NOMO-1 (cell line): ENCODE data around the gene LARGE2.
A peak's percentile ranks its signal among the peaks of the same experiment; 100 is the strongest.

Experiments
- DNase-seq, 2 experiments: peaks; one replicate each; lab custom pipeline; 2025; ENCODE audit not compliant: unreplicated experiment in 2 of 2; lab: John Stamatoyannopoulos, UW

The LARGE2 gene

GRCh38 chr11:45913942-45914635 is 8.4 kb upstream of the LARGE2 start:
- no peak for DNase-seq

- no peak for DNase-seq
These were observed 7.0 kb upstream of the LARGE2 start for GRCh38 chr11:45915446-45915845.

DNA sequence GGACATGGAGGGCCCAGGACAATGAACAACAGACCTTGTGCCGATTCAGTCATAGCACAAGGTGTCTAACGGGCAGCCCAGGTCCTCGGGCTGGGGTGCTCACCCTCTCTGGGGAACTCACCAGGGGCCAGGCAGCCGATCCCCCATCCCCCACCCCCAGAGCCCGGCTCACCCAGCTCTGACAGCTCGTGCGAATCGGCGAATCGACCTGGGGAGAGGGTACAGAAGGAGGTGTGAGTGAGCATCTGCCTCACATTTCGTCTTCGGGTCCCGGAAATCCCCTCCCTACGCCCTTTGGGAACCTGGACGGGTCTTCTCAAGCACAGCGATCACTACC is 5.2 kb upstream of the LARGE2 start:
- DNase-seq, result no peak

DNA sequence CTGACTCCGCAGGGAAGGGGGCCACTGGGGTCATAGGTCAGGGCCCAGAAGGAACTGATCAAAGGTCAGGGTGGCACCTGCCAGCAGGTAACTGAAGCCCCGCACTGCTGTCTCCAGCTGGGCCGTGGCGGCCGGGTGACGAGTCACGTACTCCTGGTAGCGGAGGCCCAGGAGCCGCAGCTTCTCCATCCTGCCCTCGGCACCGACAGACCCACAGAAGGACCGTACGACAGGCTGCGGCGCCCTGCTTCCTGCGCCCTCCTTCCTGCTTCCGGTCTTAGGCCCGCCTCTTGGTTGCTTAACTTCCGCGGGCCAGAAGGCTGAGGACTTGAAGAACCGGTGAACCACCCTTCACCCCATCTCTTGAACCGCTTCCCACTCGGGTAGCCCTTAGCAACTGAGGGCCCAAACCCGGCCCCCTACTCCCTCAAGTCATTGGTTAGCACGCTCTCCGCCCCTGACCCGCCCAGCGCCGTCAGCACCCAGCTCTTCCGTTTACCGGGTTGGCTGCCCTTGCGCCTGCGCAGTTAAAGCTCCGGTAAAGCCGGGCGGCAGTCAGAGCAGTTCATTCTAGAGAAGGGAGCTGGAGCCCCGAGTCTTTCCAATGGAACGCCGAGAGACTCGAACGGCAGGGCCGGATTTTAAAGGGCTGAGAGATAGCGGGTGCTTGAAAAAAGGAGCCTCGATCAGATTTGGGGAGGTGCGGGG is 4.7 kb upstream of the LARGE2 start, which contains the start of gene PEX16:
Gene PEX16 (minus strand): TSS at position 255 of the 708 bp plus-strand sequence. CDS start 66 bp downstream, at position 189.
- DNase-seq, result peak; percentile 99

GRCh38 chr11:45918331-45918941 is 4.0 kb upstream of the LARGE2 start:
- DNase-seq, result peak; percentile 61 to 71

- no peak for DNase-seq
These were observed 3.3 kb upstream of the LARGE2 start for GRCh38 chr11:45918962-45919675.

DNA sequence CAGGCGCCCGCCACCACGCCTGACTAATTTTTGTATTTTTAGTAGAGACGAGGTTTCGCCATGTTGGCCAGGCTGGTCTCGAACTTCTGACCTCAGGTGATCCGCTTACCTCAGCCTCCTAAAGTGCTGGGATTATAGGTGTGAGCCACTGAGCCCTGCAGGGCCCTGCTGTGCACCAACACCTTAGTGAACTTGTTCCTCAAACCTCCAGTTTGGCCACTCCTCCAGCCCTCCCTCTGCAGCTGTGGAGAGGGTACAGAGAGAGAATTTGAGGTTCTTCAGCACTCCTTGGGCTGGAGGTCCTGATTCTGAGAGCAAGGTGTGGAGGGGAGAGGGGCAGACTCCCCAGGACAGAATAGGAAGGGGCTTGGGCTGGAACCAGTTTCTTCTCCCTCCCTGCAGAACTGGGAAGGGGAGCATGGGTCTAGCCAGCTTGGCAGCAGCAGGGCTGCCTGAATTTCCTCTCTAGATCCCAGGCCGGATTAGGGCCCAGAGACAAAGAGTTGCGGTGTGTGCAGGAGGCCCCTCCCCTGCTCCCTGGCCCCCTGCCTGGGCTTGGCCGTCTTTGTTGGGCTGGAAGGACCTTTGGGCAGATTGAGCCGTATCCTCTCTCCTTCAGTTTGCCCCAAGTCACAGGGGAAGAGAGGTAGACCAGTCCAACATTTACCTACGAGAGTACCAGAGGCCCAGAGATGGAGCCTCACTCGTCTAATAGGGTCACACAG is 2.5 kb upstream of the LARGE2 start:
- DNase-seq, result no peak

GRCh38 chr11:45920531-45921477 is 1.7 kb upstream of the LARGE2 start:
- DNase-seq, result no peak

DNA sequence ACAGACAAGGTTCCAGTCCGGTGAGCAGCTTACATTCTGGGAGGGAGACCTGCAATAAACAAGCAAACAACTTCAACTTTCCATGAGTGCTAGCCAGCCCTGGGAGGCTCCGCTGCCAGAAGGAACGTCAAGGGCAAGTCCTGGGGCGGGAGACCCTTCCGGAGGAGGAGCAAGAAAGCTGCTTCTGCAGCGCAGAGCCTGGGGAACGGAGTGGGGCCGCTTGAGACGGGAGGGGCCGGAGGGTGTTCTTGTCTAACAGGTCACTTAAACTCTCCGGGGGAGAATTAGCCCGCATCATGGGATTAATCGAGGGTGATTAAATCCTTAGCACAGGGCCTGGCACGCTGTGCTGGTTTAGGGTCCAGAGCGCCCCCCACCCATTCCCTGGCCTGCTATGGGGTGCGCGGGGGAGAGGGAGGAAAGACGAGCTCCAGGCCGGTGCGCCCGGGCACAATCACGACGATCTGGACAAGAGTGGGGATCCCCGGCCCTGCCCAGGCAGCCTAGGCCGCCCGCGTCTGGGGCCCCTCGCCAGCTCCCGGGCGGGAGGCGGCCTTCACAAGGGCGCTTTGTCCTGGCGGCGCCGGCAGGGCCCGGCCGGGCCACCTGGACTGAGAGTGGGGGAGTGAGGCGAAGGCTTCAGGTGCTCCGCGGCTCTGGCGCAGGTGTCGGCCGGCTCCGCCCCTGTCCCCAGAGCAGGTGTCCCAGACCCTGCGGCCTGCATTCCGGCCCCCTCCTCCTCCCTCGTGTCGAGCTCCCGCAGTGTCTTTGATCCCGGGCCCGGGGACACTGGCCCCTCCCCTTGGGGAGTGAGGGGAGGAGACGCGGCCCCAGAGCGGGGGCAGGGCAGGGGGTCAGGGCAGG is 663 bp upstream of the LARGE2 start:
- DNase-seq, result no peak

DNA sequence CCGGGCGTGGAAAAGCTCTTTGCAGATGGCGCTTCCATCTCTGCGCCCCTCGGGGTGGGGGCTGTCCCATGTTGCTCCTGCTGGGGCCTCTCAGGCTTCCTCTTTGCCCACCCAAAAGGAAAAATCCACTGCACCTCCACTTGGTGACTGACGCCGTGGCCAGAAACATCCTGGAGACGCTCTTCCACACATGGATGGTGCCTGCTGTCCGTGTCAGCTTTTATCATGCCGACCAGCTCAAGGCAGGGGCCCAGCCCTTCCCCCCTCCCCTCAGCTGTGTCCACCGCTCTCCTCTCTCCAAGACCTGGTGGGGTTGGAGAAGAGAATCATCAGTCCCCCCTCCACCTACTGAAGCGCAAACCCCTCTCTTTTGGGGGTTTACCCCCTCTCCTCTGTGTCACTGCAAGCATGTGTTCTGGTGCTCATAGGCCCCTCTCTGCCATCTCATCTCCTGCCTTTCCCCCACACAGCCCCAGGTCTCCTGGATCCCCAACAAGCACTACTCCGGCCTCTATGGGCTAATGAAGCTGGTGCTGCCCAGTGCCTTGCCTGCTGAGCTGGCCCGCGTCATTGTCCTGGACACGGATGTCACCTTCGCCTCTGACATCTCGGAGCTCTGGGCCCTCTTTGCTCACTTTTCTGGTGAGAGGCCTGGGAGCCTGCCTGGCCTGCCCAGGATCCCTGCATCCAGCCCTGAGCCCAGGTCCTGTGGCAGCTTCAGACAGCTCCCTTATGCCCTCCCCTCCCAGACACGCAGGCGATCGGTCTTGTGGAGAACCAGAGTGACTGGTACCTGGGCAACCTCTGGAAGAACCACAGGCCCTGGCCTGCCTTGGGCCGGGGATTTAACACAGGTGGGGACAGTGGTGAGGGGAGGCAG is 1.8 kb downstream of the LARGE2 start:
- DNase-seq, result no peak

- DNase-seq, result no peak
These were observed 2.5 kb downstream of the LARGE2 start for GRCh38 chr11:45924927-45925326.

DNA sequence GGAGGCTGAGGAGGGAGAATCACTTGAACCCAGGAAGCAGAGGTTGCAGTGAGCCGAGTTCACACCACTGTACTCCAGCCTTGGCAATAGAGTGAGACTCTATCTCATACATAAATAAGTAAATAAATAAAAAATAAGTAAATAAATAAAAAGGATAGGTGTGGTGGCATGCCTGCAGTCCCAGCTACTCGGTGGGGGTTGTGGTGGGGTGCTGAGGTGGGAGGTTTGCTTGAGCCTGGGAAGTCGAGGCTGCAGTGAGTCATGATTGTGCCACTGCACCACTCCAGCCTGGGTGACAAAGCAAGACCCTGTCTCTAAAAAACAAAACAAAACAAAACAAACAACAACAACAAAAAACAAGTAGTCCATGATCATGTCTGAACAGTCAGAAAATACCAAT is 3.1 kb downstream of the LARGE2 start:
- no peak for DNase-seq

DNA sequence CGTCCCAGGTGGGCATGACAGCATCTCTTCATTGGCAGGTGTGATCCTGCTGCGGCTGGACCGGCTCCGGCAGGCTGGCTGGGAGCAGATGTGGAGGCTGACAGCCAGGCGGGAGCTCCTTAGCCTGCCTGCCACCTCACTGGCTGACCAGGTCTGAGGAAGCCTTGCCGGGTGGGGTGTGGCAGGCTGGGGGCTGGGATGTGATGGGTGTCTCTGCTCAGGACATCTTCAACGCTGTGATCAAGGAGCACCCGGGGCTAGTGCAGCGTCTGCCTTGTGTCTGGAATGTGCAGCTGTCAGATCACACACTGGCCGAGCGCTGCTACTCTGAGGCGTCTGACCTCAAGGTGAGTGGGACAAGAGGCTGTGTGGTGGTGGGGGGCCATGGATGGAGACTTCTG is 3.5 kb downstream of the LARGE2 start:
- DNase-seq, result no peak

- DNase-seq, result no peak
These were observed 4.3 kb downstream of the LARGE2 start for GRCh38 chr11:45926536-45927331.

GRCh38 chr11:45927332-45927683 is 4.9 kb downstream of the LARGE2 start:
- no peak for DNase-seq

DNA sequence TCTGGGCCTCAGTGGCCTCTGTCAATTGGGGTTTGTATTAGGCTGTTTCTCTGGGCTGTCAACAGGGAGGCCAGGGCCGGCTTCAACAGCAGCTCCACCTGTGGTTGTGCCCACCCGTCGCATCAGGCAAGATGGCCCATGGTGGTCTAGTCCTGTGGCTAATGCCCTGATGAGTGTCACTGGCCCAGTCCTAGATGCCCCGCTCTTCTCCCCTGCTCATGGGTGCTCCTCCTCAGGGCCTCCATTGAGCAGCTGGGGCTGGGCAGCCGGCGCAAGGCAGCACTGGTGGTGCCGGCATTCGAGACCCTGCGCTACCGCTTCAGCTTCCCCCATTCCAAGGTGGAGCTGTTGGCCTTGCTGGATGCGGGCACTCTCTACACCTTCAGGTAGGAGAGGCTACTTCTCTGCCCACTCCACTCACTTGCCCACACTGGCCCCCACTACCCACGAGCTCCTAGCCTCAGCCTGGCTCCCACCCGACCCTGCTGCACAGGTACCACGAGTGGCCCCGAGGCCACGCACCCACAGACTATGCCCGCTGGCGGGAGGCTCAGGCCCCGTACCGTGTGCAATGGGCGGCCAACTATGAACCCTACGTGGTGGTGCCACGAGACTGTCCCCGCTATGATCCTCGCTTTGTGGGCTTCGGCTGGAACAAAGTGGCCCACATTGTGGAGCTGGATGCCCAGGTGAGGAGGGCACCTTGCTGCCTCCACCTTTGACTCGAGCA is 5.4 kb downstream of the LARGE2 start:
- no peak for DNase-seq
